ENCODE data around the gene PRPH2.

GRCh38 chr6:42707595-42707994, 14.8 kb downstream of the PRPH2 start:
- TF ChIP-seq CTCF (IDR thresholded peaks at IDR 0.05) (no peak), MAX (IDR thresholded peaks at IDR 0.05; ENCODE audit: low read depth) (no peak), EP300 (IDR thresholded peaks at IDR 0.05; ENCODE audit: borderline replicate concordance in 1 of 2, low read depth in 1 of 2, low read length in 1 of 2) (no peak), FOXJ3 (CRISPR knock-in tag; IDR thresholded peaks at IDR 0.05) (no peak), RAD21 (IDR thresholded peaks at IDR 0.05; ENCODE audit: low read length) (no peak), YY1 (IDR thresholded peaks at IDR 0.05; ENCODE audit: low read depth) (no peak), EZH2phosphoT487 (IDR thresholded peaks at IDR 0.05; ENCODE audit: borderline replicate concordance, low read depth) (no peak), USF2 (IDR thresholded peaks at IDR 0.05; ENCODE audit: borderline replicate concordance, low read depth, low read length) (no peak)

All from SK-N-SH (cell line).